K562 (cell line): ENCODE data around the gene DAPK1. TPM values are rescaled to one million over a fixed set of nuclear protein-coding genes. Genes with fewer than 3 reads are reported as not detected.

Experiments used
- ATAC-seq: fragments of 200-7000 bp; cut with Tn5 transposase; 3 replicates; pipeline ENCODE4 v1.9.1; 2020; ENCODE audit warnings: moderate library complexity
- BruUV-seq: library from RNA; stranded (reverse); fragments of 400-500 nt; replicated peaks from 2 replicates; lab custom pipeline; 2021; lab: Mats Ljungman, UMichigan
- CTCF ChIA-PET: fragments of 300-600 bp; formaldehyde crosslinking; extraction: SDS; loops from one replicate; lab custom pipeline; 2021; ENCODE audit warnings: low intra/inter-chr PET ratio; lab: Yijun Ruan, JAX
- POLR2A ChIA-PET: fragments of 300-600, 350-650 bp; sonication (Branson Sonifier 250); formaldehyde crosslinking; extraction: SDS; loops from one replicate; lab custom pipeline; 2021; ENCODE audit warnings: antibody characterized with exemption, inconsistent platforms; lab: Yijun Ruan, JAX
- DNase-seq, 4 experiments: peaks; one replicate each; pipeline versions ENCODE4 v3.0.0 to v3.0.0-alpha.2; 2011 to 2018; ENCODE audit warnings: low spot score in 3 of 4, mixed read lengths in 3 of 4; ENCODE audit errors: extremely low read depth in 1 of 4
- FAIRE-seq: peaks from 2 replicates; lab custom pipeline; 2011; peaks lifted over from hg19 to GRCh38; lab: Jason Lieb, UNC
- H2AFZ ChIP-seq: 2 replicates; pipeline ENCODE4 v1.6.0; 2011; ENCODE audit warnings: low read depth, low read length, control low read depth, inconsistent platforms
- H3K27ac ChIP-seq: fragments of 200-600 bp; 3 replicates; pipeline ENCODE4 v1.8.0; 2011; ENCODE audit warnings: low read depth, mild to moderate bottlenecking, control low read depth, inconsistent platforms, low read length, moderate library complexity, mixed read lengths; ENCODE audit errors: extremely low read depth
- H3K27me3 ChIP-seq, 2 experiments: fragments of 300-600 bp in 1 of 2; 2 replicates in 1 of 2; 3 replicates in 1 of 2; pipeline versions ENCODE4 v1.6.0 to v1.8.0; 2011; ENCODE audit warnings: inconsistent platforms in 2 of 2, low read length in 2 of 2, mild to moderate bottlenecking in 1 of 2, mixed read lengths in 1 of 2, moderate library complexity in 1 of 2; ENCODE audit not compliant: control insufficient read depth in 2 of 2, insufficient read depth in 2 of 2
- H3K36me3 ChIP-seq: fragments of 300-600 bp; 3 replicates; pipeline ENCODE4 v1.8.0; 2011; ENCODE audit warnings: mild to moderate bottlenecking, low read length, inconsistent platforms; ENCODE audit not compliant: control insufficient read depth, insufficient read depth
- H3K4me1 ChIP-seq, 2 experiments: fragments of 200-600 bp in 1 of 2; replicated peaks in 1 of 2; 2 replicates in 1 of 2; 3 replicates in 1 of 2; pipeline versions ENCODE4 v1.5.1 to v1.8.0; 2011; ENCODE audit warnings: inconsistent platforms in 2 of 2, low read length in 2 of 2, mild to moderate bottlenecking in 1 of 2, mixed read lengths in 1 of 2, moderate library complexity in 1 of 2; ENCODE audit not compliant: control insufficient read depth in 2 of 2, insufficient read depth in 2 of 2
- H3K4me2 ChIP-seq: 2 replicates; pipeline ENCODE4 v1.6.1; 2011; ENCODE audit warnings: low read length, control low read depth, inconsistent platforms, mixed read lengths; ENCODE audit not compliant: insufficient read depth
- H3K4me3 ChIP-seq: fragments of 200-600 bp; sonication (generic), shearing (Covaris generic); 2 replicates; pipeline ENCODE4 v1.5.1; 2016; ENCODE audit warnings: control low read depth, inconsistent platforms
- H3K79me2 ChIP-seq: fragments of 200-600 bp; 3 replicates; pipeline ENCODE4 v1.8.0; 2011; ENCODE audit warnings: low read length, inconsistent platforms; ENCODE audit not compliant: control insufficient read depth, insufficient read depth
- H3K9ac ChIP-seq, 2 experiments: 2 replicates each; pipeline versions ENCODE4 v1.6.0 to v1.6.1; 2011; ENCODE audit warnings: low read depth in 2 of 2, low read length in 2 of 2, control low read depth in 1 of 2, inconsistent platforms in 1 of 2, mild to moderate bottlenecking in 1 of 2, mixed read lengths in 1 of 2; ENCODE audit not compliant: insufficient read depth in 1 of 2
- H3K9me1 ChIP-seq: one replicate; pipeline ENCODE4 v1.6.0; 2011; ENCODE audit warnings: inconsistent platforms, mild to moderate bottlenecking, low read length, moderate library complexity; ENCODE audit not compliant: control insufficient read depth, insufficient read depth
- H3K9me3 ChIP-seq: replicated peaks from 2 replicates; pipeline ENCODE4 v1.5.1; 2011; ENCODE audit warnings: low read depth, low read length, inconsistent platforms; ENCODE audit not compliant: control insufficient read depth, insufficient read depth
- H4K20me1 ChIP-seq: replicated peaks from 2 replicates; pipeline ENCODE4 v1.6.1; 2011; ENCODE audit warnings: low read length, inconsistent platforms, mixed read lengths; ENCODE audit not compliant: control insufficient read depth, insufficient read depth
- GTF2A2 ChIP-seq: IDR thresholded peaks from 2 replicates; pipeline ENCODE4 v1.6.1; 2016; ENCODE audit warnings: mild to moderate bottlenecking, missing genetic modification characterization, missing compliant biosample characterization
- HMGN3 ChIP-seq: IDR thresholded peaks from 2 replicates; pipeline ENCODE4 v1.6.1; 2011; ENCODE audit warnings: borderline replicate concordance, low read depth, mild to moderate bottlenecking, mixed read lengths, low read length; ENCODE audit not compliant: insufficient read length; ENCODE audit errors: extremely low read depth
- KLF6 ChIP-seq: fragments of 250-450 bp; sonication (Bioruptor Pico); IDR thresholded peaks from 2 replicates; pipeline ENCODE4 v1.4.0; 2020; ENCODE audit warnings: mild to moderate bottlenecking, moderate library complexity, borderline replicate concordance
- MXI1 ChIP-seq: IDR thresholded peaks from 2 replicates; pipeline ENCODE4 v1.6.1; 2011; ENCODE audit warnings: low read depth, mild to moderate bottlenecking, improper control_type of control experiment, low read length
- NFXL1 ChIP-seq: fragments of 450-650 bp; formaldehyde crosslinking; IDR thresholded peaks from 2 replicates; pipeline ENCODE4 v1.4.0; 2021; ENCODE audit warnings: mild to moderate bottlenecking
- NUFIP1 ChIP-seq: fragments of 450-650 bp; IDR thresholded peaks from 2 replicates; pipeline ENCODE4 v1.6.1; 2018; ENCODE audit not compliant: partially characterized antibody
- SMAD1 ChIP-seq: fragments of 150-350 bp; IDR thresholded peaks from 2 replicates; pipeline ENCODE4 v1.6.1; 2014; ENCODE audit warnings: low read length, low read depth; ENCODE audit not compliant: partially characterized antibody
- ZNF778 ChIP-seq: fragments of 450-650 bp; formaldehyde crosslinking; IDR thresholded peaks from 2 replicates; pipeline ENCODE4 v1.4.0; 2020; ENCODE audit warnings: mild to moderate bottlenecking, moderate library complexity
- WGBS: fragments of 100-300 bp; shearing (Covaris generic); methylation state at CpG from one replicate; pipeline ENCODE4 v1.1.6; 2016; ENCODE audit warnings: low coverage, mixed read lengths; ENCODE audit not compliant: insufficient coverage; ENCODE audit errors: missing lambda C conversion rate; 5-methylcytosine and 5-hydroxymethylcytosine counted together
- in situ Hi-C: fragments of 300-500 bp; cut with MboI; formaldehyde crosslinking; loops from 4 replicates; pipeline ENCODE4 v1.15.0; 2018; ENCODE audit warnings: inconsistent platforms, mixed read lengths
- intact Hi-C: fragments of 100-400 bp; cut with micrococcal nuclease; formaldehyde crosslinking; loops from 2 replicates; pipeline ENCODE4 v1.14.2; 2022
- polyA plus RNA-seq, 8 experiments: library from polyadenylated mRNA; depleted of rRNA in 4 of 8; stranded (reverse) in 5 of 8; unstranded in 3 of 8; fragments of >200 nt; fragmentation: Nextera tagmentation in 2 of 8; fragmentation: Illumina TruSeq in 1 of 8; extraction: Ambion mirVana in 2 of 8; extraction: Trizol in 1 of 8; gene quantifications; 2 replicates each; pipeline versions ENCODE4 v1.2.1 to v1.2.3, GENCODE V29; 2011 to 2014; ENCODE audit warnings: inconsistent platforms in 1 of 8, missing spikeins in 1 of 8
- total RNA-seq, 7 experiments: library from RNA; depleted of rRNA in 6 of 7; stranded (reverse); fragments of >200 nt in 6 of 7; fragmentation: Illumina TruSeq in 2 of 7; extraction: Trizol in 2 of 7; gene quantifications; 2 replicates each; pipeline versions ENCODE4 v1.2.1 to v1.2.3, GENCODE V29; 2011 to 2021; ENCODE audit warnings: low replicate concordance in 1 of 7
- TF ChIP-seq, protein P1 (sequence below), 3 experiments: fragments of 200-800 bp in 1 of 3; fragments of 250-450 bp in 1 of 3; fragments of 450-650 bp in 1 of 3; sonication (Bioruptor Pico) in 1 of 3; sonication (Bioruptor generic) in 1 of 3; formaldehyde crosslinking in 1 of 3; IDR thresholded peaks; 2 replicates each; pipeline versions ENCODE4 v1.6.1 to v1.8.0; 2016 to 2022; ENCODE audit warnings: mild to moderate bottlenecking in 2 of 3, missing genetic modification characterization in 2 of 3, missing compliant biosample characterization in 1 of 3, moderate library complexity in 1 of 3
- TF ChIP-seq, protein P2 (sequence below): sonication (generic); formaldehyde crosslinking; IDR thresholded peaks from 2 replicates; pipeline ENCODE4 v1.8.0; 2022; ENCODE audit warnings: mild to moderate bottlenecking, missing genetic modification reagents
- TF ChIP-seq, protein P3 (sequence below): fragments of 200-800 bp; sonication (Bioruptor generic); IDR thresholded peaks from 2 replicates; pipeline ENCODE4 v1.6.1; 2017; ENCODE audit warnings: missing genetic modification characterization, missing compliant biosample characterization

DAPK1 gene
- total and polyA plus RNA-seq, 9 of the 15 experiments (the other 6 are each of a cell fraction or from before 2014, with no cell fraction given): 1.7 to 26.4 (median 15.8) TPM

- in situ Hi-C loops: no loop called here
- no peaks in the 10 kb centered on the region for H3K27me3 ChIP-seq
- H3K79me2 ChIP-seq: peaks cover 40% of the 10 kb centered on the region
- intact Hi-C loops: no loop called here
- no peaks in the 10 kb centered on the region for H3K9me1 ChIP-seq
- no peak overlapping the region for H3K9ac ChIP-seq
- no TSS peak for BruUV-seq
- no peak overlapping the region for H3K4me3 ChIP-seq
- WGBS: 87% methylated on average over 4 of the region's 4 CpGs
- no peaks in the 10 kb centered on the region for H3K9me3 ChIP-seq
- H2AFZ ChIP-seq: no peak overlapping the region
- no peak overlapping the region for H3K27ac ChIP-seq
- H3K36me3 ChIP-seq: peaks cover 38% of the 10 kb centered on the region
- peaks cover 7 to 45% of the 10 kb centered on the region in 2 experiments for H3K4me1 ChIP-seq
- ATAC-seq (no peak), FAIRE-seq (no peak), DNase-seq (no peak)
- ChIA-PET CTCF (no interaction called here), POLR2A (interaction anchor here (0.7 kb wide), 1 partner anchor 23 kb away, joined by 5 read pairs; no protein-coding TSS in a partner anchor)
- no peaks in the 10 kb centered on the region for H4K20me1 ChIP-seq
- TF ChIP-seq MXI1 (no peak), NFXL1 (CRISPR knock-in tag) (no peak), HMGN3 (no peak), NUFIP1 (no peak), ZNF778 (CRISPR knock-in tag) (no peak), GTF2A2 (tag) (no peak), KLF6 (CRISPR knock-in tag) (no peak), SMAD1 (no peak)
- TF ChIP-seq, protein P1, sequence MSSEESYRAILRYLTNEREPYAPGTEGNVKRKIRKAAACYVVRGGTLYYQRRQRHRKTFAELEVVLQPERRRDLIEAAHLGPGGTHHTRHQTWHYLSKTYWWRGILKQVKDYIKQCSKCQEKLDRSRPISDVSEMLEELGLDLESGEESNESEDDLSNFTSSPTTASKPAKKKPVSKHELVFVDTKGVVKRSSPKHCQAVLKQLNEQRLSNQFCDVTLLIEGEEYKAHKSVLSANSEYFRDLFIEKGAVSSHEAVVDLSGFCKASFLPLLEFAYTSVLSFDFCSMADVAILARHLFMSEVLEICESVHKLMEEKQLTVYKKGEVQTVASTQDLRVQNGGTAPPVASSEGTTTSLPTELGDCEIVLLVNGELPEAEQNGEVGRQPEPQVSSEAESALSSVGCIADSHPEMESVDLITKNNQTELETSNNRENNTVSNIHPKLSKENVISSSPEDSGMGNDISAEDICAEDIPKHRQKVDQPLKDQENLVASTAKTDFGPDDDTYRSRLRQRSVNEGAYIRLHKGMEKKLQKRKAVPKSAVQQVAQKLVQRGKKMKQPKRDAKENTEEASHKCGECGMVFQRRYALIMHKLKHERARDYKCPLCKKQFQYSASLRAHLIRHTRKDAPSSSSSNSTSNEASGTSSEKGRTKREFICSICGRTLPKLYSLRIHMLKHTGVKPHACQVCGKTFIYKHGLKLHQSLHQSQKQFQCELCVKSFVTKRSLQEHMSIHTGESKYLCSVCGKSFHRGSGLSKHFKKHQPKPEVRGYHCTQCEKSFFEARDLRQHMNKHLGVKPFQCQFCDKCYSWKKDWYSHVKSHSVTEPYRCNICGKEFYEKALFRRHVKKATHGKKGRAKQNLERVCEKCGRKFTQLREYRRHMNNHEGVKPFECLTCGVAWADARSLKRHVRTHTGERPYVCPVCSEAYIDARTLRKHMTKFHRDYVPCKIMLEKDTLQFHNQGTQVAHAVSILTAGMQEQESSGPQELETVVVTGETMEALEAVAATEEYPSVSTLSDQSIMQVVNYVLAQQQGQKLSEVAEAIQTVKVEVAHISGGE (CRISPR knock-in tag; IDR thresholded peaks at IDR 0.05): no peak
- TF ChIP-seq, protein P2, sequence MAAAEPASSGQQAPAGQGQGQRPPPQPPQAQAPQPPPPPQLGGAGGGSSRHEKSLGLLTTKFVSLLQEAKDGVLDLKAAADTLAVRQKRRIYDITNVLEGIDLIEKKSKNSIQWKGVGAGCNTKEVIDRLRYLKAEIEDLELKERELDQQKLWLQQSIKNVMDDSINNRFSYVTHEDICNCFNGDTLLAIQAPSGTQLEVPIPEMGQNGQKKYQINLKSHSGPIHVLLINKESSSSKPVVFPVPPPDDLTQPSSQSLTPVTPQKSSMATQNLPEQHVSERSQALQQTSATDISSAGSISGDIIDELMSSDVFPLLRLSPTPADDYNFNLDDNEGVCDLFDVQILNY (CRISPR knock-in tag): no peak
- TF ChIP-seq, protein P3, sequence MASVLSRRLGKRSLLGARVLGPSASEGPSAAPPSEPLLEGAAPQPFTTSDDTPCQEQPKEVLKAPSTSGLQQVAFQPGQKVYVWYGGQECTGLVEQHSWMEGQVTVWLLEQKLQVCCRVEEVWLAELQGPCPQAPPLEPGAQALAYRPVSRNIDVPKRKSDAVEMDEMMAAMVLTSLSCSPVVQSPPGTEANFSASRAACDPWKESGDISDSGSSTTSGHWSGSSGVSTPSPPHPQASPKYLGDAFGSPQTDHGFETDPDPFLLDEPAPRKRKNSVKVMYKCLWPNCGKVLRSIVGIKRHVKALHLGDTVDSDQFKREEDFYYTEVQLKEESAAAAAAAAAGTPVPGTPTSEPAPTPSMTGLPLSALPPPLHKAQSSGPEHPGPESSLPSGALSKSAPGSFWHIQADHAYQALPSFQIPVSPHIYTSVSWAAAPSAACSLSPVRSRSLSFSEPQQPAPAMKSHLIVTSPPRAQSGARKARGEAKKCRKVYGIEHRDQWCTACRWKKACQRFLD (CRISPR knock-in tag): no peak
- H3K4me2 ChIP-seq: no peak overlapping the region
Observed at GRCh38 chr9:87507576-87507975, 9.9 kb downstream of the DAPK1 start.
